Body of pancreas (tissue), 4 donors: ENCODE data around the gene HYAL2. TPM values are rescaled to one million over a fixed set of nuclear protein-coding genes. Genes with fewer than 3 reads are reported as not detected.

ENCODE experiments used
- ATAC-seq: fragments of 150-250 bp; one replicate; pipeline ENCODE4 v1.9.1; 2016
- DNase-seq, 4 donors: peaks; one replicate each; pipeline ENCODE4 v3.0.0-alpha.2; 2019
- H3K27ac ChIP-seq, 4 donors: fragments of 200-600 bp; sonication (generic); 1 replicate in 3 of 4; 2 replicates in 1 of 4; pipeline versions ENCODE4 v1.5.1 to v1.6.1; 2016 to 2019; ENCODE audit warnings: mild to moderate bottlenecking in 1 of 4, mixed read lengths in 1 of 4, moderate library complexity in 1 of 4
- H3K27me3 ChIP-seq, 2 donors: fragments of 200-600 bp; sonication (generic); one replicate each; pipeline ENCODE4 v1.6.0; 2016; ENCODE audit warnings: mild to moderate bottlenecking in 1 of 2
- H3K36me3 ChIP-seq, 2 donors: fragments of 200-600 bp; sonication (generic); replicated peaks in 1 of 2; 2 replicates each; pipeline ENCODE4 v1.5.1; 2016; ENCODE audit warnings: low read depth in 2 of 2; ENCODE audit not compliant: insufficient read depth in 1 of 2
- H3K4me1 ChIP-seq: fragments of 200-600 bp; sonication (generic); one replicate; pipeline ENCODE4 v1.6.0; 2016
- H3K4me3 ChIP-seq, 2 donors: fragments of 200-600 bp; sonication (generic); 1 replicate in 1 of 2; 2 replicates in 1 of 2; pipeline ENCODE4 v1.5.1; 2016 to 2019
- H3K9me3 ChIP-seq, 3 donors: fragments of 200-600 bp; sonication (generic); 1 replicate in 2 of 3; 2 replicates in 1 of 3; pipeline ENCODE4 v1.5.1; 2016
- POLR2A ChIP-seq, 3 donors: fragments of 450-650 bp; IDR thresholded peaks; one replicate each; pipeline ENCODE4 v1.6.1; 2016; ENCODE audit warnings: antibody characterized with exemption in 3 of 3, mild to moderate bottlenecking in 2 of 3
- WGBS, 2 donors: methylation state at CpG; one replicate each; pipeline ENCODE4 v1.1.5; 2017; 5-methylcytosine and 5-hydroxymethylcytosine counted together
- intact Hi-C: fragments of 100-400 bp; cut with DNase I; formaldehyde crosslinking; loops from one replicate; pipeline ENCODE4 v1.15.1; 2023
- total RNA-seq, 2 donors: library from RNA; depleted of rRNA; stranded (reverse); fragments of >200 nt; gene quantifications; one replicate each; pipeline ENCODE4 v1.1.0, GENCODE V29; 2016
- TF ChIP-seq, protein P1 (sequence below), 7 experiments: fragments of 450-650 bp in 4 of 7; fragments of 200-600 bp in 3 of 7; sonication (generic) in 3 of 7; IDR thresholded peaks; one replicate each; pipeline ENCODE4 v1.5.1; 2016 to 2019; ENCODE audit warnings: antibody characterized with exemption in 7 of 7

Gene HYAL2
- total RNA-seq, 2 donors from 2014 or later = 35.6 to 48.3 TPM

GRCh38 chr3:50341996-50342650 lies 19.6 kb upstream of the HYAL2 start:
- no peaks in the 10 kb centered on the region for H3K27me3 ChIP-seq
- 88 to 89% methylated on average over 10 to 13 of the region's 13 CpGs for WGBS, 2 donors
- H3K4me1 ChIP-seq = peaks cover 21% of the 10 kb centered on the region
- no peaks in the 10 kb centered on the region for H3K9me3 ChIP-seq
- H3K27ac ChIP-seq = no peak overlapping the region
- no peaks in the 10 kb centered on the region for H3K36me3 ChIP-seq
- TF ChIP-seq, protein P1, sequence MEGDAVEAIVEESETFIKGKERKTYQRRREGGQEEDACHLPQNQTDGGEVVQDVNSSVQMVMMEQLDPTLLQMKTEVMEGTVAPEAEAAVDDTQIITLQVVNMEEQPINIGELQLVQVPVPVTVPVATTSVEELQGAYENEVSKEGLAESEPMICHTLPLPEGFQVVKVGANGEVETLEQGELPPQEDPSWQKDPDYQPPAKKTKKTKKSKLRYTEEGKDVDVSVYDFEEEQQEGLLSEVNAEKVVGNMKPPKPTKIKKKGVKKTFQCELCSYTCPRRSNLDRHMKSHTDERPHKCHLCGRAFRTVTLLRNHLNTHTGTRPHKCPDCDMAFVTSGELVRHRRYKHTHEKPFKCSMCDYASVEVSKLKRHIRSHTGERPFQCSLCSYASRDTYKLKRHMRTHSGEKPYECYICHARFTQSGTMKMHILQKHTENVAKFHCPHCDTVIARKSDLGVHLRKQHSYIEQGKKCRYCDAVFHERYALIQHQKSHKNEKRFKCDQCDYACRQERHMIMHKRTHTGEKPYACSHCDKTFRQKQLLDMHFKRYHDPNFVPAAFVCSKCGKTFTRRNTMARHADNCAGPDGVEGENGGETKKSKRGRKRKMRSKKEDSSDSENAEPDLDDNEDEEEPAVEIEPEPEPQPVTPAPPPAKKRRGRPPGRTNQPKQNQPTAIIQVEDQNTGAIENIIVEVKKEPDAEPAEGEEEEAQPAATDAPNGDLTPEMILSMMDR (IDR thresholded peaks at IDR 0.05) = no peak
- intact Hi-C loops = loop anchor here (10.0 kb wide), 1 partner anchor 203 kb away; no protein-coding TSS in a partner anchor
- DNase-seq (no peak), ATAC-seq (no peak)
- no peak overlapping the region for H3K4me3 ChIP-seq

- Histone ChIP-seq H3K36me3 (no peaks in the 10 kb centered on the region), H3K9me3 (no peaks in the 10 kb centered on the region), H3K27ac (peak overlapping the region in 1 of 4 donors; percentile 45), H3K27me3 (no peaks in the 10 kb centered on the region), H3K4me3 (no peak overlapping the region), H3K4me1 (peaks cover 21% of the 10 kb centered on the region)
- no peak for TF ChIP-seq POLR2A (IDR thresholded peaks at IDR 0.05)
- TF ChIP-seq, protein P1 (IDR thresholded peaks at IDR 0.05) = no peak
- intact Hi-C loops = loop anchor here (10.0 kb wide), 1 partner anchor 203 kb away; no protein-coding TSS in a partner anchor
- DNase-seq (no peak), ATAC-seq (no peak)
- WGBS, 2 donors = 88 to 98% methylated on average over 5 to 9 of the region's 9 CpGs
Observed at GRCh38 chr3:50341537-50341936, 19.0 kb upstream of the HYAL2 start.

- ATAC-seq = no peak
- Histone ChIP-seq H3K27ac (peak within 1 kb of the TSS in 2 of 4 donors; percentile 45 to 99), H3K4me1 (peaks cover 25% of the 10 kb centered on the region), H3K4me3 (no peak within 1 kb of the TSS), H3K36me3 (no peaks in the 10 kb centered on the region), H3K9me3 (no peaks in the 10 kb centered on the region), H3K27me3 (no peaks in the 10 kb centered on the region)
- DNase-seq = peak in 2 of 4 donors; percentile 54 to 66
- 25 to 78% methylated on average over 6 to 83 of the region's 85 CpGs for WGBS, 2 donors
- peak in 1 of 3 donors; percentile 61 for TF ChIP-seq POLR2A (IDR thresholded peaks at IDR 0.05)
- TF ChIP-seq, protein P1 (IDR thresholded peaks at IDR 0.05) = no peak
- intact Hi-C loops = loop anchor here (10.0 kb wide), 1 partner anchor 204 kb away; no protein-coding TSS in a partner anchor
Observed at GRCh38 chr3:50340448-50341329, 18.1 kb upstream of the HYAL2 start, which contains the start of gene RASSF1. Gene RASSF1 (minus strand): TSS chr3:50340836. CDS start chr3:50340805, 31 bp downstream.

DNA sequence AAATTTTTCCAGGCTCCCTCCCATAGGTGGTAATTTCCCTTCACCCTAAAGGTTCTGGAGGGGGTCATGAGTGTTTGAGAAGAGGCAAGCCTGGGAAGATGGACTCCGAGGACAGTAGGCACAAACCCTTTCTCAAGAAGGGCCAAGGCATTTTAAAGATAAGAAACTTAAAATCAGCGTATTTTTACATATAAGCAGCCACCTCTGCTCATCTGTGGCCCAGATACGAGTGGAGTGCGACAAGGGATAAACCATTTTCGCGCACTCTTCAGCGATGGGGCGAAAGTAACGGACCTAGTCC lies 17.6 kb upstream of the HYAL2 start:
- WGBS, 2 donors = 67 to 83% methylated on average over 9 of the region's 9 CpGs
- H3K4me1 ChIP-seq = peaks cover 25% of the 10 kb centered on the region

More for the DNA sequence above, 17.6 kb upstream of the HYAL2 start:
- intact Hi-C loops = loop anchor here (10.0 kb wide), 1 partner anchor 205 kb away; no protein-coding TSS in a partner anchor
- no peak for ATAC-seq
- TF ChIP-seq POLR2A (IDR thresholded peaks at IDR 0.05) = no peak
- TF ChIP-seq, protein P1 (IDR thresholded peaks at IDR 0.05) = no peak
- no peak overlapping the region for H3K4me3 ChIP-seq
- DNase-seq = no peak
- no peaks in the 10 kb centered on the region for H3K9me3 ChIP-seq
- peak overlapping the region in 2 of 4 donors; percentile 45 to 99 for H3K27ac ChIP-seq
- H3K36me3 ChIP-seq = no peaks in the 10 kb centered on the region
- no peaks in the 10 kb centered on the region for H3K27me3 ChIP-seq
